Choroid plexus epithelial cell (primary cell): Measurements from ENCODE around the gene MAGOH.

Source experiments
- DNase-seq: peaks from one replicate; pipeline ENCODE4 v3.0.0-alpha.2; 2010; ENCODE audit warnings: low read depth
- H3K4me3 ChIP-seq: 2 replicates; pipeline ENCODE4 v1.5.1; 2011; ENCODE audit warnings: low read depth, mild to moderate bottlenecking, control low read depth, low read length, moderate library complexity
- CTCF ChIP-seq: conservative IDR thresholded peaks from 2 replicates; pipeline ENCODE4 v1.5.1; 2011; ENCODE audit warnings: low read depth, mild to moderate bottlenecking, control low read depth, inconsistent platforms, low read length, moderate library complexity

The MAGOH gene

GRCh38 chr1:53280496-53280895 lies 42.2 kb upstream of the MAGOH start:
- DNase-seq = no peak
- H3K4me3 ChIP-seq = no peak overlapping the region
- no peak for TF ChIP-seq CTCF

- TF ChIP-seq CTCF = no peak
- H3K4me3 ChIP-seq = no peak overlapping the region
- no peak for DNase-seq
These were observed 41.2 kb upstream of the MAGOH start for GRCh38 chr1:53279296-53280200.

GRCh38 chr1:53278298-53278725 lies 40.0 kb upstream of the MAGOH start:
- no peak overlapping the region for H3K4me3 ChIP-seq
- TF ChIP-seq CTCF = peak; percentile 94
- peak; percentile 38 for DNase-seq

GRCh38 chr1:53277326-53277725 lies 39.0 kb upstream of the MAGOH start:
- DNase-seq = no peak
- TF ChIP-seq CTCF = no peak
- no peak overlapping the region for H3K4me3 ChIP-seq

- DNase-seq = no peak
- no peak overlapping the region for H3K4me3 ChIP-seq
- TF ChIP-seq CTCF = no peak
These were observed 38.6 kb upstream of the MAGOH start for GRCh38 chr1:53276902-53277281.

GRCh38 chr1:53276153-53276901 lies 38.0 kb upstream of the MAGOH start:
- no peak for DNase-seq
- no peak overlapping the region for H3K4me3 ChIP-seq
- TF ChIP-seq CTCF = no peak
